DOHH2 (cell line): ENCODE measurements around the gene ARHGAP22.

Experiments
- H3F3A ChIP-seq: fragments of 200-600 bp; sonication (generic), shearing (Covaris generic); 2 replicates; pipeline ENCODE4 v1.6.0; 2016; ENCODE audit warnings: antibody characterized with exemption, mild to moderate bottlenecking; ENCODE audit not compliant: control insufficient read depth, insufficient read depth
- H3K27ac ChIP-seq: fragments of 200-600 bp; sonication (generic); 2 replicates; pipeline ENCODE4 v1.5.1; 2014; ENCODE audit warnings: low read depth, mild to moderate bottlenecking, low read length, moderate library complexity
- H3K27me3 ChIP-seq: fragments of 200-600 bp; sonication (generic); 2 replicates; pipeline ENCODE4 v1.6.1; 2014; ENCODE audit warnings: mild to moderate bottlenecking, low read length, mixed read lengths; ENCODE audit not compliant: control insufficient read depth
- H3K36me3 ChIP-seq: fragments of 200-600 bp; sonication (generic); 2 replicates; pipeline ENCODE4 v1.6.1; 2014; ENCODE audit warnings: mild to moderate bottlenecking, low read length, moderate library complexity, mixed read lengths; ENCODE audit not compliant: control insufficient read depth
- H3K4me1 ChIP-seq: fragments of 200-600 bp; sonication (generic); 2 replicates; pipeline ENCODE4 v1.6.1; 2014; ENCODE audit warnings: mild to moderate bottlenecking, low read length, mixed read lengths; ENCODE audit not compliant: control insufficient read depth
- H3K4me2 ChIP-seq: fragments of 200-600 bp; sonication (generic); 2 replicates; pipeline ENCODE4 v1.6.0; 2014; ENCODE audit warnings: mild to moderate bottlenecking, low read length, moderate library complexity
- H3K4me3 ChIP-seq: fragments of 200-600 bp; sonication (generic); 2 replicates; pipeline ENCODE4 v1.5.1; 2014; ENCODE audit warnings: mild to moderate bottlenecking, low read length, mixed read lengths
- H3K79me2 ChIP-seq: fragments of 200-600 bp; sonication (generic); 2 replicates; pipeline ENCODE4 v1.6.1; 2014; ENCODE audit warnings: mild to moderate bottlenecking, low read length, mixed read lengths; ENCODE audit not compliant: control insufficient read depth
- H3K9me2 ChIP-seq: fragments of 200-600 bp; sonication (generic); replicated peaks from 2 replicates; pipeline ENCODE4 v1.6.1; 2014; ENCODE audit warnings: mild to moderate bottlenecking, low read length, mixed read lengths; ENCODE audit not compliant: control insufficient read depth
- H3K9me3 ChIP-seq: fragments of 200-600 bp; sonication (generic); 2 replicates; pipeline ENCODE4 v1.6.1; 2014; ENCODE audit warnings: antibody characterized with exemption, low read length, mixed read lengths; ENCODE audit not compliant: control insufficient read depth, insufficient read depth
- H4K20me1 ChIP-seq: fragments of 200-600 bp; sonication (generic); 2 replicates; pipeline ENCODE4 v1.6.0; 2014; ENCODE audit warnings: low read depth, mild to moderate bottlenecking, antibody characterized with exemption, low read length, moderate library complexity; ENCODE audit not compliant: control insufficient read depth, insufficient read depth
- CTCF ChIP-seq: fragments of 200-600 bp; sonication (generic); IDR thresholded peaks from one replicate; pipeline ENCODE4 v1.5.1; 2014; ENCODE audit warnings: antibody characterized with exemption, mild to moderate bottlenecking, low read depth, low read length; ENCODE audit not compliant: poor library complexity, severe bottlenecking
- EZH2phosphoT487 ChIP-seq: fragments of 200-600 bp; sonication (generic); IDR thresholded peaks from 2 replicates; pipeline ENCODE4 v1.6.1; 2017; ENCODE audit warnings: borderline replicate concordance, mild to moderate bottlenecking, antibody characterized with exemption, low read length, moderate library complexity, mixed read lengths

Gene ARHGAP22

GRCh38 chr10:48652344-48652743 is 47.5 kb upstream of the ARHGAP22 start:
- no peaks in the 10 kb centered on the region for H3F3A ChIP-seq
- H3K9me2 ChIP-seq, result no peaks in the 10 kb centered on the region
- no peaks in the 10 kb centered on the region for H3K79me2 ChIP-seq
- H3K27ac ChIP-seq, result no peak overlapping the region
- H4K20me1 ChIP-seq, result no peaks in the 10 kb centered on the region
- no peaks in the 10 kb centered on the region for H3K36me3 ChIP-seq
- H3K9me3 ChIP-seq, result no peaks in the 10 kb centered on the region
- no peak for TF ChIP-seq CTCF
- no peak for TF ChIP-seq EZH2phosphoT487
- H3K4me2 ChIP-seq, result no peak overlapping the region
- H3K27me3 ChIP-seq, result peaks cover 55% of the 10 kb centered on the region
- no peak overlapping the region for H3K4me3 ChIP-seq
- peaks cover 13% of the 10 kb centered on the region for H3K4me1 ChIP-seq

GRCh38 chr10:48651839-48652238 is 47.0 kb upstream of the ARHGAP22 start:
- TF ChIP-seq EZH2phosphoT487, result no peak
- TF ChIP-seq CTCF, result no peak
- H3K27me3 ChIP-seq, result peaks cover 54% of the 10 kb centered on the region
- no peaks in the 10 kb centered on the region for H3F3A ChIP-seq
- H3K9me2 ChIP-seq, result no peaks in the 10 kb centered on the region
- no peaks in the 10 kb centered on the region for H4K20me1 ChIP-seq
- peaks cover 9% of the 10 kb centered on the region for H3K4me1 ChIP-seq
- no peak overlapping the region for H3K27ac ChIP-seq
- no peaks in the 10 kb centered on the region for H3K9me3 ChIP-seq
- no peaks in the 10 kb centered on the region for H3K36me3 ChIP-seq
- no peak overlapping the region for H3K4me2 ChIP-seq
- H3K79me2 ChIP-seq, result no peaks in the 10 kb centered on the region
- H3K4me3 ChIP-seq, result no peak overlapping the region

- H3K4me3 ChIP-seq, result no peak overlapping the region
- no peaks in the 10 kb centered on the region for H3K36me3 ChIP-seq
- TF ChIP-seq EZH2phosphoT487 (no peak), CTCF (no peak)
- no peaks in the 10 kb centered on the region for H4K20me1 ChIP-seq
- no peak overlapping the region for H3K4me2 ChIP-seq
- H3K27me3 ChIP-seq, result peaks cover 59% of the 10 kb centered on the region
- no peaks in the 10 kb centered on the region for H3F3A ChIP-seq
- H3K79me2 ChIP-seq, result no peaks in the 10 kb centered on the region
- H3K9me3 ChIP-seq, result no peaks in the 10 kb centered on the region
- H3K4me1 ChIP-seq, result peaks cover 4% of the 10 kb centered on the region
- no peaks in the 10 kb centered on the region for H3K9me2 ChIP-seq
- no peak overlapping the region for H3K27ac ChIP-seq
Measured at GRCh38 chr10:48651293-48651692, 46.4 kb upstream of the ARHGAP22 start.
